CD14-positive monocyte (primary cell): Measurements from ENCODE around the gene NTRK3. TPM values are rescaled to one million over a fixed set of nuclear protein-coding genes. Genes with fewer than 3 reads are reported as not detected.

Source experiments
- DNase-seq, 3 donors: peaks; one replicate each; pipeline ENCODE4 v3.0.0-alpha.2; 2011 to 2022
- H2AFZ ChIP-seq: 2 replicates; pipeline ENCODE4 v1.6.0; 2012; ENCODE audit warnings: mild to moderate bottlenecking, low read depth, low read length, inconsistent platforms; ENCODE audit not compliant: insufficient read depth, poor library complexity, severe bottlenecking
- H3K27ac ChIP-seq, 2 donors: 1 replicate in 1 of 2; 2 replicates in 1 of 2; pipeline ENCODE4 v1.5.1; 2012 to 2013; ENCODE audit warnings: low read length in 2 of 2, control low read depth in 1 of 2, inconsistent platforms in 1 of 2, low read depth in 1 of 2, mild to moderate bottlenecking in 1 of 2
- H3K27me3 ChIP-seq, 2 donors: one replicate each; pipeline versions ENCODE4 v1.6.0 to v1.6.1; 2011 to 2013; ENCODE audit warnings: low read length in 2 of 2; ENCODE audit not compliant: control insufficient read depth in 2 of 2, insufficient read depth in 2 of 2
- H3K36me3 ChIP-seq, 2 donors: replicated peaks in 1 of 2; 1 replicate in 1 of 2; 2 replicates in 1 of 2; pipeline versions ENCODE4 v1.5.1 to v1.6.1; 2012 to 2013; ENCODE audit warnings: low read length in 2 of 2, control low read depth in 1 of 2, inconsistent platforms in 1 of 2, mild to moderate bottlenecking in 1 of 2; ENCODE audit not compliant: insufficient read depth in 2 of 2, control insufficient read depth in 1 of 2
- H3K4me1 ChIP-seq, 2 donors: 1 replicate in 1 of 2; 2 replicates in 1 of 2; pipeline versions ENCODE4 v1.5.1 to v1.6.1; 2012 to 2013; ENCODE audit warnings: low read length in 2 of 2, control low read depth in 1 of 2, inconsistent platforms in 1 of 2, mild to moderate bottlenecking in 1 of 2, moderate library complexity in 1 of 2; ENCODE audit not compliant: insufficient read depth in 2 of 2, control insufficient read depth in 1 of 2
- H3K4me2 ChIP-seq: replicated peaks from 2 replicates; pipeline ENCODE3; 2012; ENCODE audit warnings: low read length, moderate library complexity, mild to moderate bottlenecking; ENCODE audit not compliant: poor library complexity, severe bottlenecking; ENCODE audit errors: extremely low read depth
- H3K4me3 ChIP-seq, 3 experiments: fragments of 200-600 bp in 1 of 3; sonication (generic) in 1 of 3; replicated peaks in 1 of 3; 1 replicate in 2 of 3; 2 replicates in 1 of 3; pipeline ENCODE4 v1.5.1; 2011 to 2013; ENCODE audit warnings: low read length in 3 of 3, mild to moderate bottlenecking in 3 of 3, control low read depth in 2 of 3, low read depth in 2 of 3, inconsistent platforms in 1 of 3, moderate library complexity in 1 of 3
- H3K79me2 ChIP-seq: 2 replicates; pipeline ENCODE4 v1.6.0; 2012; ENCODE audit warnings: mild to moderate bottlenecking, control low read depth, inconsistent platforms, low read length, moderate library complexity; ENCODE audit not compliant: insufficient read depth
- H3K9ac ChIP-seq: 2 replicates; pipeline ENCODE4 v1.6.0; 2017; ENCODE audit warnings: low read length, mild to moderate bottlenecking; ENCODE audit not compliant: insufficient read depth, poor library complexity, severe bottlenecking
- H3K9me3 ChIP-seq, 2 donors: replicated peaks in 1 of 2; 1 replicate in 1 of 2; 2 replicates in 1 of 2; pipeline versions ENCODE4 v1.5.1 to v1.6.1; 2012 to 2013; ENCODE audit warnings: low read length in 2 of 2, control low read depth in 1 of 2; ENCODE audit not compliant: control insufficient read depth in 1 of 2, insufficient read depth in 1 of 2
- H4K20me1 ChIP-seq: 2 replicates; pipeline ENCODE4 v1.6.0; 2012; ENCODE audit warnings: mild to moderate bottlenecking, low read length, control low read depth, moderate library complexity; ENCODE audit not compliant: insufficient read depth
- H3K27ac Mint-ChIP-seq, 7 donors: one replicate each; pipeline ENCODE4 v1.8.0; 2020; ENCODE audit warnings: mild to moderate bottlenecking in 7 of 7, mixed read lengths in 7 of 7, moderate library complexity in 6 of 7, inconsistent platforms in 2 of 7
- H3K27me3 Mint-ChIP-seq, 3 donors: one replicate each; pipeline ENCODE4 v1.8.0; 2021 to 2022; ENCODE audit warnings: low read depth in 3 of 3, mild to moderate bottlenecking in 3 of 3, mixed read lengths in 3 of 3, moderate library complexity in 3 of 3, inconsistent platforms in 1 of 3
- H3K36me3 Mint-ChIP-seq, 2 donors: one replicate each; pipeline ENCODE4 v1.8.0; 2020; ENCODE audit warnings: mixed read lengths in 2 of 2, inconsistent platforms in 1 of 2, mild to moderate bottlenecking in 1 of 2
- H3K4me1 Mint-ChIP-seq: one replicate; pipeline ENCODE4 v1.8.0; 2020; ENCODE audit warnings: mild to moderate bottlenecking, mixed read lengths
- H3K4me3 Mint-ChIP-seq, 2 donors: one replicate each; pipeline ENCODE4 v1.8.0; 2020; ENCODE audit warnings: mild to moderate bottlenecking in 2 of 2, mixed read lengths in 2 of 2, moderate library complexity in 1 of 2
- H3K9me3 Mint-ChIP-seq, 7 donors: one replicate each; pipeline ENCODE4 v1.8.0; 2020 to 2022; ENCODE audit warnings: mixed read lengths in 7 of 7, mild to moderate bottlenecking in 6 of 7, moderate library complexity in 6 of 7, inconsistent platforms in 2 of 7
- CTCF ChIP-seq: fragments of 200-600 bp; IDR thresholded peaks from one replicate; pipeline ENCODE4 v1.8.0; 2022; ENCODE audit warnings: antibody characterized with exemption, mild to moderate bottlenecking
- WGBS: methylation state at CpG from one replicate; pipeline ENCODE4 v1.1.5; 2013; ENCODE audit warnings: missing lambda C conversion rate; ENCODE audit not compliant: insufficient coverage; 5-methylcytosine and 5-hydroxymethylcytosine counted together
- intact Hi-C, 2 donors: fragments of 100-400 bp; cut with micrococcal nuclease; formaldehyde crosslinking; loops; one replicate each; pipeline versions ENCODE4 v1.15.0 to v1.15.1; 2023
- polyA plus RNA-seq, 3 donors: library from polyadenylated mRNA; depleted of rRNA in 1 of 3; unstranded in 2 of 3; stranded (reverse) in 1 of 3; fragments of 300-500 nt in 2 of 3; fragments of >200 nt in 1 of 3; fragmentation: Illumina TruSeq in 2 of 3; gene quantifications; 1 replicate in 2 of 3; 2 replicates in 1 of 3; pipeline ENCODE4 v1.2.3, GENCODE V29; 2012 to 2021

Gene NTRK3
- polyA plus RNA-seq, 3 donors = not detected

DNA sequence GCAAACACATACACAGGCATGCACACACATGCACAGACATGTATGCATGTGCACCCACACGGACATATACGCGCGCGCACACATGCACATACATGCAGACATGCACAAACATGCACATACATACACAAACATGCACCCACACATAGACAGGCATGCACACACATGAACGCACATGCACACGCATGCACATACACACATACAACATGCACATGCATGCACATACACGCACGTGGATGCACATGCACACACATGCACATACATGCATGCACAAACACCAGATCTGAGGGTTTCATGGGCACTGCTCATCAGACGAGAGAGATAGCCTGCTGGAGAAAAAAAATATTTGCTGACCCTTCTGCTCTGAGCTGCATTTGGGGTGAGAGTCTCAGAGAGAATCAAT lies 31.7 kb upstream of the NTRK3 start:
- Mint-ChIP-seq H3K4me3 (no peak overlapping the region), H3K4me1 (no peaks in the 10 kb centered on the region), H3K27ac (no peak overlapping the region), H3K27me3 (peaks cover 8 to 33% (median 23%) of the 10 kb centered on the region in 3 donors), H3K36me3 (no peaks in the 10 kb centered on the region), H3K9me3 (no peaks in the 10 kb centered on the region)
- Histone ChIP-seq H3K36me3 (no peaks in the 10 kb centered on the region), H3K4me1 (no peaks in the 10 kb centered on the region), H3K4me3 (no peak overlapping the region), H3K4me2 (no peak overlapping the region), H3K9me3 (no peaks in the 10 kb centered on the region), H3K27ac (no peak overlapping the region), H3K27me3 (peaks cover 0 to 17% of the 10 kb centered on the region in 2 donors), H2AFZ (no peak overlapping the region), H3K9ac (no peak overlapping the region), H3K79me2 (no peaks in the 10 kb centered on the region), H4K20me1 (no peaks in the 10 kb centered on the region)
- TF ChIP-seq CTCF = no peak
- WGBS = 84% methylated on average over 9 of the region's 10 CpGs
- intact Hi-C loops = no loop called here
- DNase-seq = no peak

DNA sequence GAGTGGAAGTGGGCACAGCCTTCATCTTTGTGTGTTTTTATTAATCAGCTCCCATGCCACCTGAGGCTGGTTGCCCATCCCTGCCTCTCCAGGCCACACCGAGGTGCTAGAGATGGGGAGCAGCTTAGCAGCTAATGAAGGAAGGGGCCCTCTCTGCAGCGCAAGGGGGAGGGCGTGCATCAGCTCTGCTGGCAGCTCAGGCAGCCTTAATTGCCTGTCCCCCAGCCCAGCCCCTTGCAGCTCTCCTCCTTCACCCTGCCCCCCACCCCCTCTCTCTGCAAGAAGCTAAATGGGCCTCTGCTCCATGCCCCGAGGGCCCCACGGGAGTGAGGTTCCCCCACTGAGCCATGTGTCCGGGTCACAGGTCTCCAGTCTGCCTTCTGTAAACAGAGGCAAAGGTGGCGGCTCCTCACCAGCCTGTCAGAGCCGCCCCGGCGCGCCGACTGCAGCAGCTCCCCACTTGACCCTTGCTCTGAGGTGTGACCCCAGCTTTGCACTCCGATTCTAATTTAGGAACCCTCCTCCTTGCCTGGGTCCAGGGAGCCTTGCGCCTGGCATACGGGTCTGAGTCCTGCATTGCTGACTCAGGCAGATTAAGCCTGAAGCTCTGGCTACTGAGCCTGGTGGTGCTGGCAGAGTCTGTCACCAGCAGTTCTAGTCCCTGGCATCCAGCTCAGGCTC lies 27.9 kb upstream of the NTRK3 start:
- 12% methylated on average over 14 of the region's 15 CpGs for WGBS
- Histone ChIP-seq H3K4me1 (no peaks in the 10 kb centered on the region), H3K79me2 (no peaks in the 10 kb centered on the region), H3K9me3 (no peaks in the 10 kb centered on the region), H3K27ac (no peak overlapping the region), H2AFZ (no peak overlapping the region), H3K27me3 (peaks cover 0 to 27% of the 10 kb centered on the region in 2 donors), H3K36me3 (no peaks in the 10 kb centered on the region), H3K4me3 (no peak overlapping the region), H3K4me2 (no peak overlapping the region), H4K20me1 (no peaks in the 10 kb centered on the region), H3K9ac (no peak overlapping the region)
- Mint-ChIP-seq H3K27ac (no peak overlapping the region), H3K4me1 (no peaks in the 10 kb centered on the region), H3K9me3 (peaks cover 0 to 1% (median 0%) of the 10 kb centered on the region in 7 donors), H3K4me3 (peak overlapping the region in 1 of 2 donors; percentile 23), H3K36me3 (no peaks in the 10 kb centered on the region), H3K27me3 (peaks cover 10 to 36% (median 35%) of the 10 kb centered on the region in 3 donors)
- TF ChIP-seq CTCF = no peak
- no peak for DNase-seq
- intact Hi-C loops = no loop called here
